Measurements from ENCODE around the gene ELMOD2.
"Not testable (repeated sequence)": the region's sequence is repeated elsewhere in the genome, so short reads cannot be mapped to it uniquely, and the experiment has no call there.

ELMOD2 gene, protein sequence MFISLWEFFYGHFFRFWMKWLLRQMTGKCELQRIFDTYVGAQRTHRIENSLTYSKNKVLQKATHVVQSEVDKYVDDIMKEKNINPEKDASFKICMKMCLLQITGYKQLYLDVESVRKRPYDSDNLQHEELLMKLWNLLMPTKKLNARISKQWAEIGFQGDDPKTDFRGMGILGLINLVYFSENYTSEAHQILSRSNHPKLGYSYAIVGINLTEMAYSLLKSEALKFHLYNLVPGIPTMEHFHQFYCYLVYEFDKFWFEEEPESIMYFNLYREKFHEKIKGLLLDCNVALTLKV

DNA sequence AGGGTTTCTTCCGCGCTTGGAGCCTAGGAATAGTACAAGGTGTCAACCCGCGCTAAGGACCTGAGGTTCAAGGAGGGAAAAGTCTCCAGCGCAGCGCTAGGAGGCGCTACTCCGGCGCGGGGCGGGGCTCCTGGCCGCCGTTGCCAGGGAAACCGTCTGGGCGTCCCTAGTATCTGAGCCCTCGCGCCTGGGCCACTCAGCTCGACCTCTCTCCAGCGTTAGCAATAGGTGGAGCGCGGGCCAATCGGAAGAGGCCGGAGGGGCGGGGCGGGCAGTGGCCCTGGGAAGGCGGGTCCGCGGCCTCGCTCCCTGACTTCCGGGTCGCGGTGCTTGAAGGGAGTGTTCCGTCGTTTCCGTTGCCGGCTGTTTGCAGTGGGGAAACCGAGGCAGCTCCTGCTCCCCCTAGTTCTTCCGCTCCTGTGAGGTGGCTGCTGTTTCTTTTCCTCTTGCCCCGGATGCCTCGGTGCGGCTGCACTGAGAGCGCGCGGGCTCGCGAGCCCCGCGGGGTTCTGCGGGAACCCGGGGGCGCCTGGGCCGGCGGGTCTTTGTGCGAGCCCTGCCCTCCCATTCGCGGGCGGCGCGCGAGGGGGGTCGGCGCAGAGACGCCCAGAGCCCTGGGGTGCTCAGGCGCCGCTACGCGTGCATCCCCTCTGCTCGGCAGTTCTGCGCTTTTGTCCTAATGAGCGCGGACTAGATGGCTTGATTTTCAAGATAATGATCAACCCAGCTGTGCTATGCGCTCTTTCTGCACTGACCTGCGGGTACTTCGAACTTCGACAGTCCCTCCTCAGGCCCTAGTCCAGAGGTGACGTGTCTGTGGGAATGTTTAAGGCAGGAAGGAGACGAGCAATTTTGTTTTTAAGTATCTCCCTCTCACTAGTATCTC is at the start of gene ELMOD2:
Gene ELMOD2 (plus strand): TSS at position 312 of the 886 bp plus-strand sequence. CDS start 1,261 bp downstream, outside the sequence.
- peak; percentile 97 for DNase-seq

DNA sequence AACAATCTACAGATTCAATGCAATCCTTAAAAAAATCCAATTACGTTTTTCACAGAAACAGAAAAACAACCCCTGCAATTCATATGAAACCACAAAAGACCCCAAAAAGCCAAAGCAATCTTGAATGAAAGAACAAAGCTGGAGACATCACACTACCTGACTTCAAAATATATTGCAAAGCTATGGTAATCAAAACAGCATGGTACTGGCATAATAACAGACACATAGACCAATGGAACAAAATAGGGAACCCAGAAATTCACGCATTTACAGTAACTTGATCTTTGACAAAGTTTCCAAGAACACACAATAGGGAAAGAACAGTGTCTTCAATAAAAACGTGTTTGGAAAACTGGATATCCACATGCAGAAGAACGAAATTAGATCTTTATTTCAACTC is 40.5 kb upstream of the ELMOD2 start:
- no peak for DNase-seq

DNA sequence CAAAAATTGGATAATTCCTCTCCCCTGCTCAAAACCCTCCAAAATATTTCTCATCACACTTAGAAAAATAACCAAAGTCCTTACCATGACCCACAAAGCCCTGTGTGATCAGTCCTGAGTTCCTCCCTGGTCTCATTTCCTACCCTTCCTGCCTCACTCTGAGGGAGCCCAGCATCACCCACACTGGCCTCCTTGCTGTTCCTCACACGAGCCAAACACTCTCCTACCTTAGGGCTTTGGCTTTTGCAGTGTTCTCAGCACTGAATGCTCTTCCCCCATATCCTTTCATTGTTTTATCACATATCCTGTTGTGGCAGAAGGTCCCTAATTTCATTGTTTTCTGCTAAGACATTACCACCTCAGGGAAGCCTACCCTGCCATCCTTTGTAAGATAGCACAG is 38.0 kb upstream of the ELMOD2 start:
- DNase-seq = no peak

DNA sequence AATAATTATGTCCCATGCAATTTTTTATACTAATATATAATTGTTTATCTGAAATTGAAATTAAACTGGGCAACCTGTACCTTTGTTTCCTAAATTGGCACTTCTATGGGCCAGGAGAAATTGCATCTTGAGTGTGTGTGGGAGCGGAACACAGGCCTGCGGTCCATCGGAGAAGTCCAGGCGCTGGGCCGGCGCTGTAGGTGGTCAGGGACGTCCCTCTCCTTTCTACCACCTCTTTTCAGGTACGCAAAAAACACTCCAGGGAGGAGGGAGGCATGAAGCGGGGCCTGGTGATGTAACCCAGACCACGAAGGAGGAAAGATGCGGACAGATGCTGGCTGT is 26.6 kb upstream of the ELMOD2 start:
- no peak for DNase-seq

DNA sequence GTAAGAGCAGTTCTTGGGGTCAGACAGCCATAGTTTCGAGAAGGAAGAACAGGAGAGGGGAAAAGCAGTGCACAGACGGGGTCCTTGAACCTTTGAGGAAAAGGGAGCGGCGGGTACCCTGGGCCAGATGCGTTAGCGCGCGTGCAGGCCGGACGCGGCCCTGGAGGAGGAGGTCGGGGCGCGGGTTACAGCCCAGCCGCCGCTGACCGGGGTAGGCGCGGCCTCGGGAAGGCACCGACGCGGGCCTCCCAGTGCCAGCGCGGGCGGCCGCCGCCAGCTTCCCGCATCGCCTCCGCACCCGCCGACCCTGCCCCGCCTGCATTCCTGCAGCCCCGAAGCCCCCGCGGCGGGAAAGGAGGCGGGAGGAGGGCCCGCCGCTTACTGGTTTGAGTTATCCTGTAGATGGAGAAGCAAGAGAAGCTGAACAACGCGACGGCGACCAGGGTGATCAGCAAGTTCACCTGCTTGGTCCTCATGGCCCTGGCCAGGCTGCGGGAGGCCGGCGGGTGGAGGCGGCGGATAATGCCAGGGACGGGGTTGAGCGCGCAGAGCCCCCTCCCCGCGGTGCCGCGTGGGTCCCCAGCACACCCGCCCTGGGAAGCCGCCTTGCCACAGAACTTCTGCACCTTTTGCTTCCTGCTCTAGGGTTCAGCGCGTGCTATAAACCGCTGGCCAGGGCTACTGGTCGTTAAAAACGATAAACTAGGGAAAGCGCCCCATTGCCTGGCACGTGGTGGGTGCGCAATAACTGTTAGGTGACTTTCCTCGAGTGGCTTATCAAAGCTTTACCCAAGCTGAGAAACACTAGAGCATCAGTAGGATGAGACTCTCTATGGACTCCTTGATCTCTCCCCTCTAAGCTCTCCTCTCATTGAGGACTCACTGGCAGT is 26.0 kb upstream of the ELMOD2 start, which contains the start of gene MGAT4D:
Gene MGAT4D (minus strand): TSS at position 547 of the 890 bp plus-strand sequence. CDS start 71 bp downstream, at position 476.
- no peak for DNase-seq

DNA sequence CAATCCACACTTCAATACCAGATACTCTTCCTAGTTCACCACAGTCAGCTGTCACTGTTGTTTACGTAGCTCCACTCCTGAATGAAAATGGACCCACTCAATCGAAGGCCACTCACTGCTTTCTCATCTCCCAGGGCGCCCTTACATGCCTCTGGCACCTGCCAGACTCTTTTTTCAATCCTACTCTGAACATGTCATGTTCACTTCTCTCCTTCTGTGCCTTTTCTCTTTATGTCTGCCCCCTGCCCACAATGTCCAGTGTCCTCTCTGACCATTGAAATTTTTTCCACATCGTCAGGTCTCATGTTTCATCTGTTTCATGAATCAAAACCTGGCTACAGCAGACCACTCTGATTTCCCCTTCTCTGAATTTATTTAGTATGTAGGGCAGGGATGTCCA is 24.6 kb upstream of the ELMOD2 start:
- no peak for DNase-seq

DNA sequence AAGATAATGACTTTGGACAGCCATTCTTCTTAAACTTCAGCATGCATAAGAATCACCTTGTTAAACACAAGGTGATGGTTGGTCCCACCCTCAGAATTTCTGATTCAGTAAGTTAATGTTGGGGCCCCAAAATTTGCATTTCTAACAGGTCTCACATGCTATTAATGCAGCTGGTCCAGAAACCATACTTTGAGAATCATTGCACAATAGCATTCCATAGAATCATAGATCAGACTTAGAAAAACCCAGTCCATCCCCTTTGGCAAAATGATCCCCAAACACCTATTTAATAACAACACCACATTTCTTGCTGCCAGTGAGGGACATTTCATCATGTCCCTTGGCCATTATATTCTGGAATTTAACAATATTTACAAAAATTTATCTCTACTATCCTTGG is 19.7 kb upstream of the ELMOD2 start:
- no peak for DNase-seq

DNA sequence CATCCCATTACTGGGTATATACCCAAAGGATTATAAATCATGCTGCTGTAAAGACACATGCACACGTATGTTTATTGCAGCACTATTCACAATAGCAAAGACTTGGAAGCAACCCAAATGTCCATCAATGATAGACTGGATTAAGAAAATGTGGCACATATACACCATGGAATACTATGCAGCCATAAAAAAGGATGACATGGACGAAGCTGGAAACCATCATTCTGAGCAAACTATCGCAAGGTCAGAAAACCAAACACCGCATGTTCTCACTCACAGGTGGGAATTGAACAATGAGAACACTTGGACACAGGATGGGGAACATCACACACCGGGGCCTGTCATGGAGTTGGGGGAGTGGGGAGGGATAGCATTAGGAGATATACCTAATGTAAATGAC is 10.2 kb upstream of the ELMOD2 start:
- DNase-seq = not testable (repeated sequence)

DNA sequence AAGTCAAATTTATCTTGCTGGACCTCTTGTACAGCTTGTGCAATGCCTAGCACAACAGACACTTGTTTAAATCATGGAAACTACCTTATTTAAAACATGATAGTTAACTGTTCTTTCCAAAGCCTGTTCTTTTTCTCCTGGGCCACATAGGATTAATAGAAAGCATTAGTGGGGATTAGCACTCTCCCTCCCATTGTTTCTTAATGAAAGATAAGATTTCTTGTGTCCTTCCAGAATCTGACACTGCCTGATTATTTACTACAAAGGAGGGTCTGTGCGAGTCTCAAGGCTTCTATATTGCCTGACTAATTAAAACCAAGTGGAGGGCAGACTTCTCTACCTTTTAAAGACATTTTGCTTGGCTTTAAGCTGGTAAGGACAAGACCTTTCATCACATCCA is 8.5 kb upstream of the ELMOD2 start:
- DNase-seq = no peak

DNA sequence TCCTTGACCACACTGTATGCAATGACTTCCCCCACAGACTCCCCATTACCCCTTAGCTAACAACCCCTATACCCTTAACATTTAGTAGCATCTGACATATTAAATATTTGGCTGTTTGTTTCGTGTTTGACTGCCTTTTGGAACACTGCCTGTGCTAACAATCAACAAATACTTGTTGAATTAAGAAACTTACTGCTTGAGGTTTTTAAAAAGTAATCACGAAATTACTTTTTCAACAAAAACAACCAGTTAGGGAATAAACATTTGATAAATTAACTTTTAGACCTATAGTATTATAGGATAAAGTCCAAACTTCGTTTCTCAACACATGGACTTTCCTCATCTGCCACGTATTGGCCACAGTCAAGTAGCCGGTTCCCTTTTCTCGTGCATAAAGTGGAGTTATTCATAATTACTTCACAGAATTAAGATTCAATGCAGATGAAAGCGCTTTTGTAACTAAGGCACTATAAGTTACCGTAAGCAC is 555 bp upstream of the ELMOD2 start:
- no peak for DNase-seq

DNA sequence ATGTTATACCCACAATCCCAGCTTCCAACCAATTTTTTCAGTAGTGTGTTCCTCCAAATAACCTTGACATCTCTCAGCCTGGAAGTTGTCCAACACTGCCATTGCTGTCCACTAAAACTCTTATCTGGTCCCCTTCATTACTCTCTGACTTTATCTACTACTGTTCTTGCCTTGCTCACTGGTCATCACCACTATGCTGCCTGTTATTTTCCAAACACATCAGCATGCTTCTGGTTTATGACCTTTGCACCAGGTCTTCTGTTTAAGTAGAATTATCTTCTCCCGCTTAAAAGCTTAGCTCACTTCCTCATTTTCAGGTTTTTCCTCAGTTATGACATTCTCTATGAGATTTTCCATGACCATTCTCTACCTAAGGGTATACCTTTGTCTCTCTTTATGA is 5.5 kb downstream of the ELMOD2 start:
- peak; percentile 7 for DNase-seq

DNA sequence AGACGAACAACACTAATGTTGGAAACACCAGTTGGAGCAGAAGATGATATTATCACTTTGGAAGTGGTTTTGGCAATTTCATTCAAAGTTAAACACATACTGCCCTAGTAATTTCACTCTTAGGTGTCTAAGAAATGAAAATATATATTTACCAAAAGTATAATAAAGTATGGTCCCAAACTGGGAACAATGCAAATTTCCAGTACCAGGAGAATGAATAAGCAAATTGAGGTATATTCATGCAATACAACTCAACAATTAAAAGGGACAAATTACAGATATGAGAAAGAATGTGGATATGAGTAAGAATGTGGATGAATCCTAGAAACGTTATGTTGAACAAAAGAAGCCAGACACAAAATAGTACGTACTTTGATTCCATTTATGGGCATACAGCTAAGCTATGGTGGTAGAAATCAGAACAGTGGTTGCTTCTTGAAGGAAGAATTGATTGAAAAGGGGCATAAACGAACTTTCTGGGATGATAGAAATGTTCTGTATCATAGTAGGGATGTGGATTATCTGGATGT is 10.0 kb downstream of the ELMOD2 start:
- DNase-seq = no peak

DNA sequence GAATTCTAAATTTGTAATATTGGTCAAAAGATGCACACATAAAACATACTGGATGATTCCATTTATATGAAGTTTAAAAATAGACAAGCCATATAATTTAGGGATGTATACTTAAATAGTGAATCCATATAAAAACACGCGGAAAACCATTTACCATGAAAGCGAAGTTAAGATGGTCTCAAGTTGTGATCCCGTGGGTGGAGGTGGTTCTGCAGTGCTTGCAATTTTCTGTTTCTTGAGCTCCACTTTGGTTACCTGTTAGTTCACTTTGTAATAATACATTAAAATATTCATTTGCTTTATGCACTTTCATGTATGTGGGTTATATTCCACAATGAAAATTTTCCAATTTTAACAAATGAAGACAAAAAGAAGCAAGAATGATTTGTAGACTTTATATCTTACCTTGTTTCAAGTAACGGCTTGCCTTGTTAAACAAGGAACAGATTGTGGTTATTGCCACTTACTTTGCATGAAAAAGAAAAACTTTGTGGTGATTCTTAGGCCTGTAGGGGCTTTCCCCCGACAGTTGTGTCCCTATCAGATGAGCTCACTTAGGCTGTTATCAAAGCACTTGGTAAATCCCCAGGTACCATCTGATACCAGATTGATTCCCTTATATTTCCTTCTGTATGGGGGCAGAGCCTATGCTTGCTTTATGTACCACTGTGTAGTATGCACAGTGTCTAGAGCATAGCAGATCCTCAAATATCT is 32.6 kb downstream of the ELMOD2 start:
- no peak for DNase-seq

DNA sequence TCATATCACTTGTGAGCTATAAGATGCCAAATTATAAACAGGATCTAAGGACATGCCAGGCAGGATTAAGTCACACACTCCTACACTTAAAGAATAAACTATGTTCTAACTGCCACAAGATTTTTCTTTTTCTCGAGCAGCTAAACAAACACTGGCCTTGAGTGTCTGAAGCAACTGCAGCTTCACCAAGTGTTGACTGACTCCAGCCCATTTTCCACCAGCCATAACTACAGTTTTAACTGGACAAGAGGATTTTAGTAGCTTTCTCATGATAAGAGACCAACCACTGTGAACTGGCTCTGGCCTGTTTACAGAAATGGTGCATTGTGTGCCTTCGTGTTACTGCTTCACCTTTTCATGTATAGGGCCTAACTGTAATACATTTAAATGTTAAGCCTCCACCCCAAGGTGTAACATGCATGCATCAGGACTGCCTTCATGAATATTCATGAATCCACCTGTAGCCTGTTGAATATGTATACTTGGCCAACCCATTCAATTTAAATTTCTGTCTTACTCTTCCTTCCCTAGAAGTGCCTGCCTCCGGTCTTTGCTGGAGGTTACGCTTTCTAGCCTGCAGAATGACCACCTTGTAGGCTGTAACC is 34.0 kb downstream of the ELMOD2 start:
- no peak for DNase-seq

DNA sequence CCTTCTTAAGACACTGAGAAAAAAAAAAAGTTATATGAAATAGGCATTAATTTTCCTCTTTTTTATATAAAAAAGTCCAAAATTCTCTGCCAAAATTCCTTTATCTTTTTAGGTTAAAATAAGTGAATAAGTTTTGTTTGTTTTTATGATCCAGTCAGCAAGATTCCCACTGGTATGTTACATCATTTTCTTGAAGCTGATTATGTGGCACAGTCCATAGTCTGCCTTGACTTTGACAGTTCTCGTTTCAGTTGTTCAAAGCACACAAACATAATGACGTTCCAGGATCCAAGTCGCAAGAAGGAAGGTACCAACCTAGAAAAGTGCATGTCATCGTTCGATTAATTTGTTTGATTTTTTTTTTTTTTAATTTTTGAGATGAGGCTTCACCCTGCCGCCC is 35.7 kb downstream of the ELMOD2 start:
- DNase-seq = no peak

DNA sequence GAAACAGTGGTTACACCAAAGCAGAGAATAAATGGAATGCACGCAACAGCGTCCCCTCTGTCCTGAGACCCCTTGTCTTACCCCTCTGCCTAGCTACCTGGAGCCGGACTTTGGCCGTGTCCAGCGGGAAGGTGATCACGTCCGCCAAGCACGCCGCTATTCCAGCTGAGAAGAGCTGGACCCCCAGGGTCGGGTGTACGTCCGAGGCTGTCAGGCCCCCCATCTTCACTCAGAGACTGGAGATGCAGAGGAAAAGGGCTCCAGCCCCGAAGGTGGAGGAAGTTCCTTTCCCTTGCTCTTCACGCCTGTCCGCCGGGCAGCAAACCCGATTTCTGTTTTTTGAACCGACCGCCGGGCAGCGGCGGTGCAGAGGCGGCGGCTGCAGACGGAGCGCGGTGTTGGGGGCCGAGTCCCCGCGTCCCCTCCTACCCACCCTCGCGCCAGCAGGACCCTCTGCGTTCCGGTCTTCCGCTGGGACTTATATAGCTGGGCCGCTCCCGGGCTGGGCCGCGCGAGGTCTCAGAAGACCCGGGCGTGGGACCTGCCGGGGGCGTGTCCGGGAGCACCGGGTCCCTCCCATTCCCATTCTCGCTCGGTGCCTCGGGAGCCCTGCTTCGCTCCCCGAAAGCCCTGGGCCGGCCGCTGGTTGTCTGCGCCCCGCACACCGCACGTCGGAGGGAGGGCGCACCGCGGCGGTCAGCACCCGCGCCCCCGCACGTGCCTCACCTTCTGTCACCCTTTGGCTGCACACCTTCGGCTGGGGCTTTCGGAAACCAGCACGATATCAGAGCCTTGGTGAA is 44.7 kb downstream of the ELMOD2 start, which contains the start of gene UCP1:
Gene UCP1 (minus strand): TSS at position 455 of the 800 bp plus-strand sequence. CDS start 232 bp downstream, at position 223.
- no peak for DNase-seq

DNA sequence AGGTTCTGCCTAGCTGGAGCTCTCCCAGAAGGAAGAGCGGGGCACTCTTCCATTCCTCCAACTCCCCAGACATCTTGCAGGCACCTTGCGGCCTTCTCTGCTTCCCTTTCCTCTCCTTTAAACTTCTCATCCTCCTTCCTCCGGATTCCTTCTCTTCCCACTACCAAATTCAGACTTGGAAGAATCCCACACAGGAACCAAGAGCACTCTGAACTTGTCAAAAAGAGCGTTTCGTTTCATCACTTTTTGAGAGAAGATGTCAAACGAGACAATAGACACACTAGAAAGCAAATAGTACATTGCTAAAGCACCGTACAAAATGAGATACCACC is 45.3 kb downstream of the ELMOD2 start:
- DNase-seq = no peak

DNA sequence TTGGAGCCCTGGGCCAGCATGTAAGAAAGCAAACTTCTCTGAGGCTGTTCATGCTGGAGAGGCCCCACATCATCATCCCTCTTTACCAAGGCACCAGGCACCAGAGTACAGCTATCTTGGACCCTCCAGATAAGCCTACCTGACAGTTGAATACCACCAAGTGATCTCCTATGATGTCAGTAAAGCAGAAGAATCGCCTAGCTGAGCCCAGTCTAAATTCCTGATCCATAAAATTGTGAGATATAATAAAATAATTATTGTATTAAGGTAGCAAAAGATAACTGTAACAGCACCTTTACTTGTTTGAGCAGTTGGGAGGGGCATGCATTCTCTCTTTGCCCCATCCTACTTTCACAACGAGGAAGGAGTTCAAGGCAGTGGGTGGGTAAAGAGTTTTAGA is 47.7 kb downstream of the ELMOD2 start:
- DNase-seq = no peak

DNA sequence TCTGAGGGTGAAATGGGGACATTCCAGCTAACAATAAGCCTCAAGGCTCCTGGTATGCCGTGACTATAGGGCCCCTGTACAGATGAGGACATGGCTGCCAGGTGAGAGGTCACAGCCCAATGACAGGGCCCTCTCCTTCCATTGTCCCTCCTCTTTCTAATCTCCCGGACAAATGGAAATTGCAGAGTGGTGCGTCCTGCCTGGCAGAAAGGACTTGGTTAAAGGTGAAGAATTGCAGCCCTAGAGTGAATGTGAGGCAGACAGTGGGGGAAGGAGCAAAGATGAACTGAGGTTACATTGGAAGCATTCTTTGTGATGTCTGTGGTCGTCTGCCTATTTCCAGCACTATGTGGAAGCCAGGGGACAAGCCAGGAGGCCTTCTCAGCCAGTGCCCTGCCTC is 51.5 kb downstream of the ELMOD2 start:
- no peak for DNase-seq

DNA sequence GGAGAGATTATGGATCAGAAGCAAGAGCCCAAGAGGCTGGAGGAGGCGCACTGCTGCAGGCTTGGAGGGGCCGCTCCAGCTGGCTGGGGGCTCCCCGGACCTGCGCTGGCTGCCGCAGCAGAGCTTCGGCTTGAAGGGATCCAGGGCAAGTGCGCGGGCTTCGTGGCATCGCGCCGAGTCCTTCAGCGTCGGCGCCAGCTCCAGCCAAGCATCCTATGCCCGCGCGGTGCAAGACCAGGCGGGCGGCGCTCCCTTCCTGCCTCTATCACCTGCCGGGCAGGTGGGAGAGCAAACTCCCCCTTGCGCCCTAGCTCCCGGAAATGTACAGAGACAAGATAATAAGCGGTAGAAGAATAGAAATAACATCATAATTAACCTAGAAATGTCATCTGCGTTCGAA is 55.3 kb downstream of the ELMOD2 start:
- DNase-seq = no peak

DNA sequence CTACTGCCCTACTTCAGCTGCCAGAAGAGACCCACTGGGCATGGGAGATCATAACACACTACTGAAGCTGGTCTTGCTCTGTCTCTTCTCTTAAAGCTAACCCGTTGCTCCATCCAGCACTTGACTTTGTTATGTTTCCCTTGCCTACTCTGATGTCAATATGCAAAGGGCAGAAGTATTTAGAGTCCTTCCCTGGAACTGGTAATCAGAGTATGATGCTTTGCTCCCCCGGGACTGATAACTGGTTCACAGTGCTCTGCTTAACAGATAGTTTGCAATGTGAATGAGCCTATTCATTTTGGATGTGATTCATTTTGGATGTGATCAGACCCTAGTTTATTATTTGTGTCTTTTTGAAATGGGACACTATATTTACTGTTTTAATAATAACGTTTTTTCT is 57.1 kb downstream of the ELMOD2 start:
- DNase-seq = no peak

All from hematopoietic multipotent progenitor cell treated with erythropoietin and hydrocortisone succinate and interleukin-3 and kit ligand, for 8 days (in vitro differentiated cells).